ENCODE measurements around the gene ANAPC2.

Gene ANAPC2

GRCh38 chr9:137191691-137192447 lies 3.5 kb upstream of the ANAPC2 start:
- DNase-seq (ENCODE audit: low read depth) = no peak

DNA sequence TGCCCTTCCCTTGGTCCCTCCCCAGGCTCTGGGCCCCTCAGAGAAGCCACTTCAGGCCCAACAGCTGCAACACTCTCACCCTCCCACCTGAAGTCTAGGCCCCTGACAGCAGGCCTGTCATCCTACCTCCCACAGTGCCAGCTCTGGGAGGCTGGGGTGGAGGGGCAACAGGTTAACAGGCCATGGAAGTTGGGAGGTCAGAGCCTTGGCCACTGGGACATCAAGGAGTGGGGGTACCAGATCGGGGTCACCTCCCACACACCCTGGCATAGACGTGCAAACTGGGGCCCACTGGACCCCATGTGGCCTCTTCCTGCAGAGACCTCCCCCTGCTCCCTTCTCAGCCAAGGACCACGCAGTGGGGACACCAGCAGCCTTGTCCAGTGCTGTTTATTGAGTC lies 2.9 kb upstream of the ANAPC2 start:
- no peak for DNase-seq (ENCODE audit: low read depth)

- DNase-seq (ENCODE audit: low read depth) = no peak
Measured at GRCh38 chr9:137190315-137190856, 2.0 kb upstream of the ANAPC2 start.

- DNase-seq (ENCODE audit: low read depth) = no peak
Measured at GRCh38 chr9:137189297-137190295, 1.2 kb upstream of the ANAPC2 start.

DNA sequence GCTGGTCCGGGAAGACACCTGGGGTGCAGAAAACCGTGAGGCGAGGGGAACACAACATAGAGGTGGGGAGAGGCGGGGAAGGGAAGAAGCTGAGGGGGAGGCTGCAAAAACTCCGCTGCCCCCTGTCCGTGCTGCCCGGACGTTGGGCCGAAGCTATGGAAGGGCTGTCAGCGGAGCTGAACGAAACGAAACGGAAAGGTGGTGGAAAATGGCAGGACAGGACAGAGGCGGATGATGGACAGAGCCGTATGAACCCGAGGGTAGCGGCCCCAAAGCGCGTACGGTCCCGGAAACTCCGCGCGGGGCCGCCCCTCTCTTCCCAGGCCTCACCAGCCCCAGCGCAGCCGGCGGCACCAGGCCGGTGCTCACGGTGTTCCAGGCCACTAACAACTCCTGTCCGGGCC lies 272 bp downstream of the ANAPC2 start:
- DNase-seq (ENCODE audit: low read depth) = no peak

DNA sequence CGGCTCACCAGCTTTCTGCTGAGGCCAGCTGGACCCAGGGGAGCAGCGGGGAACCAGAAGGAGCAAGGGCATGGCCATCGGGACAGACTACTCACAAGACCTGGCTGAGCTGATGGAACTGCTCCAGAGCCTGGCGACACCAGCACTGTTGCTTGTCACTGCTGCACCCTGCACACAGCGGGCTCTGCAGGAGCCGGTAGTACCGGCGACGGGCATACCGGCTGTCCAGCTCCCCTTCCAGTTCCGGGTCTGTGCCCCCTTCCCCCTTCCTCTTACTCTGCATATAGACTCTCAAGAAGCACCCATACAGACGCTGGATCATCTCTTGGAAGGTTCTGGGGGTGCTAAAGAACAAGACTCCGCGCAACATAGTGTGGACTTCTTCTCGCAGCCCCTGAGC lies 974 bp downstream of the ANAPC2 start:
- no peak for DNase-seq (ENCODE audit: low read depth)

GRCh38 chr9:137186385-137186784 lies 2.0 kb downstream of the ANAPC2 start:
- DNase-seq (ENCODE audit: low read depth) = no peak

DNA sequence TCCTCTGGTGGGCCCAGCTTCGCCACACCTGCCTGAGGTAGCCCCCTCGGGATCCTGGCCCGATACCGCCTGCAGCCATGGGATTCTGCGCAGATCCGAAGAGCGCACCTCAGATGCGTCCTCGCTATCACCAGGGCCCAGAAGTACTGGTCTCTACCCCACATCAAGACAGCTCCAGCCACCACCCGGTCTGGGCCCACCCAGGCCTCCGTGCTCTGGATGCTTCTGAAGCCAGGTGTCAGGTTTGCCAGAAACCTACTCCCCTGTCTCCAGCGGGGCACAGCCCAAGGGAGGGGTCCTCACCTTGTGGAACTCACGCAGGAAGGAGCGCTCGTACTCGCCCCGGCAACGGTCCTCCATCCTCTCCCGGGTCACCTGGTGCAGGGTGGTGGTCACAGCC lies 2.4 kb downstream of the ANAPC2 start:
- DNase-seq (ENCODE audit: low read depth) = no peak

- no peak for DNase-seq (ENCODE audit: low read depth)
Measured at GRCh38 chr9:137184881-137185660, 3.3 kb downstream of the ANAPC2 start.

DNA sequence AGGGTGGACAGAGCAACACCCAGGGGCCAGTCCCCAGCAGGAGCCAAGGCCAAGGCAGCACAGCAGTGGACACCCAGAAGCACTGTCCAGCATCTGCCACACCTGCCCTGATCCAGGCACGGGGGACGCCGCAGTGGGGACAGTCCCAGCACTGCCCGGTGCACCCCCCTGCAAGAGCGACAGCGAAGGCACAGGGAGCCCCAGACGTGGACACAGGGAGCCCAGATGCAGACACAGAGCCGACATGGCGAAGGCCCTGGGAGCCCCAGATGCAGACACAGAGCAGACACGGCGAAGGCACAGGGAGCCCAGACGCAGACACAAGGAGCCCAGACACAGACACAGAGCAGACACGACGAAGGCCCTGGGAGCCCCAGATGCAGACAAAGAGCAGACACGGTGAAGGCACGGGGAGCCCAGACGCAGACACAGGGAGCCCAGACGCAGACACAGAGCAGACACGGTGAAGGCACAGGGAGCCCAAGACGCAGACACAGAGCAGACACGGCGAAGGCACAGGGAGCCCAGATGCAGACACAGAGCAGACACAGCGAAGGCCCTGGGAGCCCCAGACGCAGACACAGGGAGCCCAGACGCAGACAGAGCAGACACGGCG lies 4.3 kb downstream of the ANAPC2 start:
- no peak for DNase-seq (ENCODE audit: low read depth)

DNA sequence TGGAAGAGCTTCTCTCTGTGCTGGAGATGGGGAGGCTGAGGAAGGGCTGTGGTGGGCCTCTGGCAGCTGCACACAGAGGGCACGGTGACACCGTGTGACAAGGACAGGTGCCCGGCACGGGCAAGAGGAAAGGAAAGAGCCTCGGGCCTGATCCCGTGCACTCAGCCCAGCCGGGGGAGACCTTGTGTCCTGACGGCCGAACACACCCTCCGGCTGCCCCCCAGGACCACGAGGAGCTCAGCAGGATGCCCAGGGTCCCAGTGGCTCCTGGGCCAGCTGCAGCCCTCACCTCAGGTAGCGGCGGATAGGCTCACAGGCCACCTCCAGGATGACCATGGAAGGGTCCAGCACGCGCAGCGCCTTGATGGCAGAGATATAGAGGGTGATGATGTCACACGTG lies 5.5 kb downstream of the ANAPC2 start:
- no peak for DNase-seq (ENCODE audit: low read depth)

DNA sequence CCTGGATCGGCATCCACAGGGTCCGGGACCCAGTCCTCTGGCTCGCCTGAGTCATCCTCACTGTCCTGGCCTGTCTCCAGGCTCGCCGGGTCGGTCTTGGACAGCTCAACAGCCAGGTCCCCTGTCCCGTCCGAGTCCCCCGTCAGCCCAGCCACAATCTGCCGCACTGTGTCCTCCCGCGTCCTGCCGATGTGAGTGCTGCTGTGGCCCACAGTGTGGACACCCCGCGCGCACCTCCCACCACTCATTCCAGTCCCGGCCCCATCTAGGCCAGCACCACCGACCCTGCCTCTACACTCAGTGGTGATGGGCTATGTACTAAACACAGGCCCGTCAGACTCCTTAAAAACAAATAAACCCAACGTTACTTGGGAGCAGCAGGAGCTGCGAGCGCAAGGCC lies 6.7 kb downstream of the ANAPC2 start:
- no peak for DNase-seq (ENCODE audit: low read depth)

- DNase-seq (ENCODE audit: low read depth) = no peak
Measured at GRCh38 chr9:137180491-137180890, 7.9 kb downstream of the ANAPC2 start.

DNA sequence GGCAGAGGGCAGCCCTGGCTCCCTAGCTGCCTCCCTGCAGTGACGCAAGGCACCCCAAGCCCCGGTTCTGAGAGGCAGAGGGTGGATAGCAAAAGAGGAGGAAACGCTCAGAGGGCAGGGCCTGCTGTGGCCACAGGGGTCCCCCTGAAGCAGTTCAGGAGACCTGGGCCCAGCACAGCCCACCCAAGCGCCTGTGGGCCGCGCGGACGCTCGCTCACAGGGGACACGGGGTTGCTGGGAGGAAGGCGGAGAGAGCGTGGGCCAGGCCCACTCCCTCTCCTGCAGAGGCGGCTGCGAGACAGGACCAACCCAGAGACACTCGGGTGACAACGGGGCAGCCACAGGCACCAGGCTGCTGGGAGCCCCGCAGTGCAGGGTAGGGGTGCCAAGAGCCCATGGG lies 8.6 kb downstream of the ANAPC2 start:
- no peak for DNase-seq (ENCODE audit: low read depth)

DNA sequence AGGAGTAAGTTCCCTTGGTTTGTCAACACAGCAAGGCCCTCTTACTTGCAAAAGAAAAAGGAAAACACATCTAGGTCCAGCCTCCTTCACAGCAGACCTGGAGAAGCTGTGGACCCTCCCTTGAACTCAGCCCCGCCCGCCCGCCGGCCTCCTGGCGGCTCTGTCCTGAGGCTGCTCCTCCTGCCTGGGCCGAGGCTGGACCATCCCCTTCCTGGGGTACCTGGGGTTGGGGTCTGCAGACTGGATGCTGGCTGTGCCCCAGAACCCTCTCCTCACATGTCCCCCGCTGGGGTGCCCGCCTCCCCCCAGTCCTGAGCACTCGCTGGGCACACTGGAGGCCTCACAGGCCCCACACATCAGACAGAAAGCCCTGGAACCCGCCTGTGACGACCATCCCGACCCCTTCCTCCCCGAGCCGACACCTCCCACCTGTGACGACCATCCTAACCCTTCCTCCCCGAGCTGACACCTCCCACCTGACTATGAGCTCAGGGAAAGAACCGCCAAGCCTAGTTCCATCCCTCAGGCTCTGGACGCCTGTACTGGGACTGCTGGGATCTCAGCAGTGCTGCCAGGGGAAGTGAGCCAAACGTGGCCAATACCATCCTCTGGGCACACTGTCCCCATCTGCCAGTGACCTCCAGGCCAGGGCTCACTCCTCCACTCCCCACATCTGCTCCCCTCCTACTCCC lies 9.3 kb downstream of the ANAPC2 start:
- DNase-seq (ENCODE audit: low read depth) = no peak

DNA sequence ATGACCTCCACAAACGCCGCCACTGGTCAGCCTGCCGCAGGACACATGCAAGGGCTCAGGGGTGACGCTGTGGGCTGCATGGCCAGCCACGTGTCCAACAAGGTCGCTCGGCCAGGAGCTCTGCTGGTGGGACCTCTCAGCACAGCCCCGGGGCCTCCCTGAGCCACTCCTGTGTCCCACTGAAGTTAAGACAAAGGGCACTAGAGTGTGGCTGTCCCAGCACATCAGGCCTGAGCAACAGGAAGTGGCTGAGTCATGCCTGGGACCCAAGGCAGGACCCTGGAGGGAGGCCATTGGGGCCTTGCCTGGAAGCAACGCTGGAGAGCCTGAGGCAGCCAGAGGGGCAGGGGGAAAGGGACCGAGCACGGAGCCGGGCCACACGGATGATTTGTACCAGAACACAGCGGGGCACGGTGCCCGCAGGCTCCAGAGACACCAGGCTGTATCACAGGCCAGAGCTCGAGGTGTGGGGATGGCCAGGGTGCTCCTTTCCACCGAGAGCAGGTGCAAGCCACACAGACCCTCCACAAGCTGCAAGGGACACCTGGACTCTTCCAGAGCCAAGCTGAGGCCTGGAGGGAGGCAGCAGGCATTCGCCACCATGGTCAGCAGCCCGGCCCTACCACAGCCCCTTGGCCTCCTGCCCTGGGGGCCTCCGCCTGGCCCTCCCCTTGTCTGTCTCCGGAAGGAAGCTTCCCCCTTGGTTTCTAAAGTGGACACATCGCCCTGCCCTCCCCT lies 10.0 kb downstream of the ANAPC2 start:
- DNase-seq (ENCODE audit: low read depth) = no peak

DNA sequence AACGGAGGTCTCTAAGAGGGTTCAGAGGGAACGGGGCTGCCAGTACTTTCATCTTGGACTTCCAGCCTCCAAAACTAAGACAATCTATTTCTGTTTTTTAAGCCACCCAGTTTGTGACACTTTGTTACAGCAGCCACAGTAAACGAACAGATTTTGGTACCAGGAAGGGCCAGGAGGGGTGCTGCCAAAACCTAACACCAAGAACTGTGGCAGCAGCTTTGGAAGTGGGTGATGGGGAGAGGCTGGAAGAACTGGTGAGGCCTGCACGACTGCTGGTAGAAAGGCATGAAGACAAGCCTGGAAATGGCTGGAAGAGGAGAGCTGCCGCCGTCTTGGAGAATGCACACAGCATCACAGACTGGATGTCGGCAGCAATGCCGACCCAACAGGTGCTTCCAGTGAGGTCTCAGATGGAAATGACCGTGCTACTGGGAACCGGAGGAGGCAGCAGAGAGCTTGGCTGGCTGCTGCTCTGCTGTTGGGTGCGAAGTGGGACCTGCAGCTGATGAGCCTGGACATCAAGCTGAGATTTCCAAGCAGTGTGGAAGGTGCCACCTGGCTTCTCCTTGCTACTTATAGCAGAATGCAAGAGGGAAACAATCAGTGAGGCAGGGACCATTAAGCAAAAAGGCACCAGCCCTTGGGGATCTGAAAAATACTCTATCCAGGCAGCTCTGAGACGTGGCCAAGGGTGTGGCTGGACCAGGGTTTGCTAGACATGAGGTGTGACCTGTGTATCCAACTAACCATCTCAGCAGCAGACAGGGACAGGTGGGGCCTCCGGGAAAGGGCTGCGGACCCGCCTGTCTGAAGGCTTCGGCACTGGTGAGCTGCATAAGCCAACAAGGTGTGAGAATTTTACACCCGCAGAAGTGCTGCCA lies 11.8 kb downstream of the ANAPC2 start:
- DNase-seq (ENCODE audit: low read depth) = no peak

DNA sequence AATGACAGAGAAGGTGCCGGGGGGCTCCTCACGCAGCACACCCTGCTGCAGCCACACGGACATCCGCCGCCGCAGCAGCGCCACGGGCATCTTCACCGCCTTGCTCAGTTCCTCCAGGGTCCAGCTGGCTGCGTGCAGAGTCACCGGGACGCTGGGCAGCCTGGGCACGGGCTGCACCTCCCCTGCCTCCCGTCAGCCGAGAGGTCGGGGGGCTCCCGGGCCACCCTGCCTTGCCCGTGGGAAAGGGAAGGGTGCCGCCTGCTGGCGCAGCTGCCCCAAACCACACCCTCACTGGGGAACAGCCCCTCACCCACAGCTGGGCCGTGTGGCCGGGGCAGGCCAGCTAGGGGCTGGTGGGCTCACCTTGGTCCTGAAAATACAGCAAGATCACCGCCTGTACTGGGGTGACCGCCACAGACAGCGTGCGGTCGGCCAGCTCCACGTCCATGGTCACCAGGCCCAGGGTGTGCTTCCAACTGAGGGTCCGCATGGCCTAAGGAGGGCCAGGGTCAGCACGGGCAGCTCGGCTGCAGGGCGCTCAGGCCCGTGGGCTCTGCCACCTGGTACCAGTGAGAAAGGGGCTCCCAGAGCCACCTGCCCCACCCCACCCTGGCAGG lies 12.9 kb downstream of the ANAPC2 start:
- no peak for DNase-seq (ENCODE audit: low read depth)

All from non-pigmented ciliary epithelial cell (primary cell).